ENCODE results near the gene ZGLP1.

- TF ChIP-seq GATA2 (IDR thresholded peaks at IDR 0.05; ENCODE audit: low read depth, low read length) (no peak), GATA3 (IDR thresholded peaks at IDR 0.05; ENCODE audit: low read depth, low read length) (no peak)
Observed at GRCh38 chr19:10274589-10274988, 35.0 kb downstream of the ZGLP1 start.

Measured in SH-SY5Y (cell line).